Neural cell (in vitro differentiated cells): Measurements from ENCODE around the gene GAST. TPM values are rescaled to one million over a fixed set of nuclear protein-coding genes. Genes with fewer than 3 reads are reported as not detected.

ENCODE experiments used
- H2AFZ ChIP-seq: fragments of 200-600, 300-800 bp; sonication (generic), shearing (Covaris generic); 2 replicates; pipeline ENCODE4 v1.6.0; 2014; ENCODE audit warnings: low read depth, mild to moderate bottlenecking, antibody characterized with exemption, low read length, moderate library complexity
- H3F3A ChIP-seq: fragments of 200-600 bp; shearing (Covaris generic); 2 replicates; pipeline ENCODE4 v1.6.1; 2016; ENCODE audit warnings: mild to moderate bottlenecking, moderate library complexity, mixed read lengths, antibody characterized with exemption, low read length; ENCODE audit not compliant: insufficient read depth, poor library complexity, severe bottlenecking
- H3K27ac ChIP-seq: fragments of 200-600, 300-800 bp; sonication (generic), shearing (Covaris generic); 2 replicates; pipeline ENCODE4 v1.5.1; 2014; ENCODE audit warnings: mild to moderate bottlenecking, low read length, moderate library complexity
- H3K27me3 ChIP-seq: fragments of 300-800, 200-600 bp; sonication (generic), shearing (Covaris generic); 2 replicates; pipeline ENCODE4 v1.6.0; 2014; ENCODE audit warnings: mild to moderate bottlenecking, low read depth, low read length, moderate library complexity; ENCODE audit not compliant: insufficient read depth
- H3K36me3 ChIP-seq: fragments of 300-800, 200-600 bp; sonication (generic), shearing (Covaris generic); 2 replicates; pipeline ENCODE4 v1.5.1; 2014; ENCODE audit warnings: mild to moderate bottlenecking, antibody characterized with exemption, low read length, moderate library complexity; ENCODE audit not compliant: insufficient read depth
- H3K4me2 ChIP-seq: fragments of 300-800, 200-600 bp; sonication (generic), shearing (Covaris generic); 2 replicates; pipeline ENCODE4 v1.6.0; 2014; ENCODE audit warnings: mild to moderate bottlenecking, low read length
- H3K4me3 ChIP-seq: fragments of 300-800, 200-600 bp; sonication (generic), shearing (Covaris generic); 2 replicates; pipeline ENCODE4 v1.5.1; 2014; ENCODE audit warnings: mild to moderate bottlenecking, low read length, moderate library complexity
- H3K79me2 ChIP-seq: fragments of 200-600 bp; shearing (Covaris generic); replicated peaks from 2 replicates; pipeline ENCODE4 v1.6.0; 2014; ENCODE audit warnings: mild to moderate bottlenecking, low read length, moderate library complexity; ENCODE audit not compliant: insufficient read depth
- H3K9ac ChIP-seq: fragments of 300-800, 200-600 bp; sonication (generic), shearing (Covaris generic); 2 replicates; pipeline ENCODE4 v1.6.1; 2016; ENCODE audit warnings: mild to moderate bottlenecking, low read length, mixed read lengths
- H3K9me2 ChIP-seq: fragments of 200-600 bp; shearing (Covaris generic); 2 replicates; pipeline ENCODE4 v1.6.1; 2016; ENCODE audit warnings: mild to moderate bottlenecking, low read length, mixed read lengths; ENCODE audit not compliant: insufficient read depth
- H3K9me3 ChIP-seq: fragments of 200-600, 300-800 bp; sonication (generic), shearing (Covaris generic); 2 replicates; pipeline ENCODE4 v1.6.1; 2016; ENCODE audit warnings: mild to moderate bottlenecking, mixed run types, low read length, moderate library complexity, mixed read lengths
- H4K20me1 ChIP-seq: fragments of 200-600 bp; shearing (Covaris generic); 2 replicates; pipeline ENCODE4 v1.6.1; 2016; ENCODE audit warnings: mild to moderate bottlenecking, mixed run types; ENCODE audit not compliant: insufficient read depth
- EP300 ChIP-seq: fragments of 450-650 bp; conservative IDR thresholded peaks from 2 replicates; pipeline ENCODE4 v1.6.1; 2014; ENCODE audit warnings: antibody characterized with exemption, mild to moderate bottlenecking, moderate library complexity; ENCODE audit not compliant: poor library complexity, severe bottlenecking
- EZH2 ChIP-seq: fragments of 200-600, 300-800 bp; shearing (Covaris generic), sonication (generic); IDR thresholded peaks from 2 replicates; pipeline ENCODE4 v1.6.1; 2014; ENCODE audit warnings: antibody characterized with exemption, low read length, borderline replicate concordance, mild to moderate bottlenecking; ENCODE audit not compliant: insufficient read depth, poor library complexity, severe bottlenecking
- MXI1 ChIP-seq: fragments of 450-650 bp; conservative IDR thresholded peaks from 2 replicates; pipeline ENCODE4 v1.6.1; 2014; ENCODE audit warnings: antibody characterized with exemption, mild to moderate bottlenecking; ENCODE audit not compliant: poor library complexity, severe bottlenecking
- POLR2AphosphoS5 ChIP-seq: IDR thresholded peaks from 2 replicates; pipeline ENCODE4 v1.6.1; 2012
- RAD21 ChIP-seq: fragments of 450-650 bp; conservative IDR thresholded peaks from 2 replicates; pipeline ENCODE4 v1.6.1; 2014; ENCODE audit warnings: antibody characterized with exemption, mild to moderate bottlenecking, moderate library complexity
- SMC3 ChIP-seq: fragments of 450-650 bp; conservative IDR thresholded peaks from 2 replicates; pipeline ENCODE4 v1.6.1; 2014; ENCODE audit warnings: antibody characterized with exemption, mild to moderate bottlenecking, moderate library complexity; ENCODE audit not compliant: poor library complexity
- TAF1 ChIP-seq: IDR thresholded peaks from 2 replicates; pipeline ENCODE4 v1.6.1; 2012; ENCODE audit warnings: low read depth
- polyA minus RNA-seq: library from RNA; depleted of rRNA, polyadenylated mRNA; stranded (reverse); fragments of >200 nt; gene quantifications from 2 replicates; pipeline ENCODE4 v1.2.3, GENCODE V29; 2014
- polyA plus RNA-seq: library from polyadenylated mRNA; depleted of rRNA; stranded (reverse); fragments of >200 nt; gene quantifications from 2 replicates; pipeline ENCODE4 v1.2.3, GENCODE V29; 2014
- TF ChIP-seq, protein P1 (sequence below): fragments of 450-650 bp; IDR thresholded peaks from 2 replicates; pipeline ENCODE4 v1.5.1; 2014; ENCODE audit warnings: antibody characterized with exemption, mild to moderate bottlenecking, moderate library complexity; ENCODE audit not compliant: poor library complexity, severe bottlenecking
- TF ChIP-seq, protein P2 (sequence below): IDR thresholded peaks from 2 replicates; pipeline ENCODE4 v1.6.1; 2012; ENCODE audit warnings: borderline replicate concordance

GAST gene, protein sequence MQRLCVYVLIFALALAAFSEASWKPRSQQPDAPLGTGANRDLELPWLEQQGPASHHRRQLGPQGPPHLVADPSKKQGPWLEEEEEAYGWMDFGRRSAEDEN
- polyA plus RNA-seq = not detected in 2 replicates
- polyA minus RNA-seq = not detected in 2 replicates

DNA sequence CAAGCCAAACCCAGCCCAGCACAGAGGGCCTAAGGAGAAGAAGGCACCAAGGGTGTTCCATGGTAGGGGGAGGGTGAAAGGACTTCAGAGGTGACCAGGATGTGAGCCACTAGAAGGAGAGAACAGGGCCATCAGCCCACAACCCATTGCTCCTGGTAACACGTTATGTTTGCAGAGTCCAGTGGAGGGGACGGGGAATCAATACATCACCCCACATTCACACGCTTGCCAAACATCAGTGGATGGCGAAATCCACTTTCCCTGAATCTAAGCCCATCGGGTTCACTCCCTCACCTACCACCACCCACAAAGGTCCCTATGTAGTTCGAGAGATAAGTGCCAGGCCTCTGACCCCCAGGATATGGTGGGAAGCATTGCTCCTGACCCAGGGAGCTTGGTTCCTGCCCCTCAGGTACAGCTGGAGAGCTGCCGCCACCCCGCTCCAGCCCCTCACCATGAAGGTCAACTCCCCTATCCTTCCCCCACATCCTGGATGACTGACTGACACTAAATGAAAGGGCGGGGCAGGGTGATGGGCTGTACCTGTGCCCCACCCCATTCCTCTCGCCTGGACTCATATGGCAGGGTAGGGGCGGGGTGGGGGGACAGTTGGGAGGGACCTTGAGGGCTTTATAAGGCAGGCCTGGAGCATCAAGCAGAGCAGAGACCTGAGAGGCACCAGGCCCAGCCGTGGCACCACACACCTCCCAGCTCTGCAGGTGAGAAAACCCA lies at the start of gene GAST:
Gene GAST, plus strand, starts transcription at position 663 of the 732 bp plus-strand sequence. CDS start 3,106 bp downstream, outside the sequence.
- Histone ChIP-seq H3K27me3 (no peaks in the 10 kb centered on the region), H3F3A (no peaks in the 10 kb centered on the region), H3K9ac (peak within 1 kb of the TSS; percentile 4), H3K9me3 (no peaks in the 10 kb centered on the region), H3K79me2 (no peaks in the 10 kb centered on the region), H3K36me3 (no peaks in the 10 kb centered on the region), H3K9me2 (no peaks in the 10 kb centered on the region), H4K20me1 (no peaks in the 10 kb centered on the region), H3K27ac (peak within 1 kb of the TSS; percentile 71), H3K4me2 (peak within 1 kb of the TSS; percentile 73), H2AFZ (no peak within 1 kb of the TSS), H3K4me3 (peak within 1 kb of the TSS; percentile 52)
- TF ChIP-seq RAD21 (no peak), EZH2 (no peak), TAF1 (no peak), POLR2AphosphoS5 (no peak), SMC3 (no peak), EP300 (no peak), MXI1 (no peak)
- TF ChIP-seq, protein P1, sequence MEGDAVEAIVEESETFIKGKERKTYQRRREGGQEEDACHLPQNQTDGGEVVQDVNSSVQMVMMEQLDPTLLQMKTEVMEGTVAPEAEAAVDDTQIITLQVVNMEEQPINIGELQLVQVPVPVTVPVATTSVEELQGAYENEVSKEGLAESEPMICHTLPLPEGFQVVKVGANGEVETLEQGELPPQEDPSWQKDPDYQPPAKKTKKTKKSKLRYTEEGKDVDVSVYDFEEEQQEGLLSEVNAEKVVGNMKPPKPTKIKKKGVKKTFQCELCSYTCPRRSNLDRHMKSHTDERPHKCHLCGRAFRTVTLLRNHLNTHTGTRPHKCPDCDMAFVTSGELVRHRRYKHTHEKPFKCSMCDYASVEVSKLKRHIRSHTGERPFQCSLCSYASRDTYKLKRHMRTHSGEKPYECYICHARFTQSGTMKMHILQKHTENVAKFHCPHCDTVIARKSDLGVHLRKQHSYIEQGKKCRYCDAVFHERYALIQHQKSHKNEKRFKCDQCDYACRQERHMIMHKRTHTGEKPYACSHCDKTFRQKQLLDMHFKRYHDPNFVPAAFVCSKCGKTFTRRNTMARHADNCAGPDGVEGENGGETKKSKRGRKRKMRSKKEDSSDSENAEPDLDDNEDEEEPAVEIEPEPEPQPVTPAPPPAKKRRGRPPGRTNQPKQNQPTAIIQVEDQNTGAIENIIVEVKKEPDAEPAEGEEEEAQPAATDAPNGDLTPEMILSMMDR = no peak
- TF ChIP-seq, protein P2, sequence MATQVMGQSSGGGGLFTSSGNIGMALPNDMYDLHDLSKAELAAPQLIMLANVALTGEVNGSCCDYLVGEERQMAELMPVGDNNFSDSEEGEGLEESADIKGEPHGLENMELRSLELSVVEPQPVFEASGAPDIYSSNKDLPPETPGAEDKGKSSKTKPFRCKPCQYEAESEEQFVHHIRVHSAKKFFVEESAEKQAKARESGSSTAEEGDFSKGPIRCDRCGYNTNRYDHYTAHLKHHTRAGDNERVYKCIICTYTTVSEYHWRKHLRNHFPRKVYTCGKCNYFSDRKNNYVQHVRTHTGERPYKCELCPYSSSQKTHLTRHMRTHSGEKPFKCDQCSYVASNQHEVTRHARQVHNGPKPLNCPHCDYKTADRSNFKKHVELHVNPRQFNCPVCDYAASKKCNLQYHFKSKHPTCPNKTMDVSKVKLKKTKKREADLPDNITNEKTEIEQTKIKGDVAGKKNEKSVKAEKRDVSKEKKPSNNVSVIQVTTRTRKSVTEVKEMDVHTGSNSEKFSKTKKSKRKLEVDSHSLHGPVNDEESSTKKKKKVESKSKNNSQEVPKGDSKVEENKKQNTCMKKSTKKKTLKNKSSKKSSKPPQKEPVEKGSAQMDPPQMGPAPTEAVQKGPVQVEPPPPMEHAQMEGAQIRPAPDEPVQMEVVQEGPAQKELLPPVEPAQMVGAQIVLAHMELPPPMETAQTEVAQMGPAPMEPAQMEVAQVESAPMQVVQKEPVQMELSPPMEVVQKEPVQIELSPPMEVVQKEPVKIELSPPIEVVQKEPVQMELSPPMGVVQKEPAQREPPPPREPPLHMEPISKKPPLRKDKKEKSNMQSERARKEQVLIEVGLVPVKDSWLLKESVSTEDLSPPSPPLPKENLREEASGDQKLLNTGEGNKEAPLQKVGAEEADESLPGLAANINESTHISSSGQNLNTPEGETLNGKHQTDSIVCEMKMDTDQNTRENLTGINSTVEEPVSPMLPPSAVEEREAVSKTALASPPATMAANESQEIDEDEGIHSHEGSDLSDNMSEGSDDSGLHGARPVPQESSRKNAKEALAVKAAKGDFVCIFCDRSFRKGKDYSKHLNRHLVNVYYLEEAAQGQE = no peak

DNA sequence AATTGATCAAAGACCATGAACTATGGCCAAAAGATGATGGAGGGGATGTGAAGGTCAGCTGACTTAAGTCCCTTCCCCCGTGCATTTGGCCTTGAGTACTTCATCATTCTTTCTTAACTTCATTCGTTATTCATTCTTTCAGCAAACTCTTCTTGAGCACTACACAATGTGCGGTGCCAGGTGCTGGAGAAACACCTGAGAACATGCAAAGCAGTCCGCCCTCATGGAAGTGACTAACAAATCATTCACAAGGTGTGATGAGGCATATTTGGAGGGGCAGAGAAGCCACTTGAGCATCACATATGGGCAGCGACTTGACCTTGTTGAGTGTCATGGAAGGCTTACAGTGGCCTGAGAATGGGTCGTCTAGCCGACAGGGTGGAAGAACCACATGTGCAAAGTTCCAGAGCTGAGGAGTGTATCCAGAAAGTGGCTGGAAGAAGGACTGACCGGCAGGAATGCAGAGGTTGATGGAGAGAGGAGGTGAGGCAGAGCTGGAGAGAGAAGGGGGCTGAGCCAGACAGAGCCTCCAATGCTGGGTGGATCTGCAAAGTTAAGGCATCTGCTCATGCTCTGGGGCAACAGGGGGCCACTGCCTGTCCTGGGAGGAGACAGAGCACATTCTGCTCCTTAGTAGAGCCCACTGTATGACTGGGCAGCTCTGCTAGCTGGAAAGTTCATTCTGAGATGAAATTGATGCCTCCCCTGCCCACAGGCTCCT lies 48.5 kb upstream of the GAST start:
- Histone ChIP-seq H3K9me3 (no peaks in the 10 kb centered on the region), H2AFZ (no peak overlapping the region), H3K27me3 (no peaks in the 10 kb centered on the region), H4K20me1 (no peaks in the 10 kb centered on the region), H3K4me2 (no peak overlapping the region), H3K79me2 (no peaks in the 10 kb centered on the region), H3F3A (no peaks in the 10 kb centered on the region), H3K9me2 (no peaks in the 10 kb centered on the region), H3K9ac (no peak overlapping the region), H3K4me3 (no peak overlapping the region), H3K27ac (no peak overlapping the region), H3K36me3 (no peaks in the 10 kb centered on the region)
- TF ChIP-seq EZH2 (no peak), RAD21 (no peak), POLR2AphosphoS5 (no peak), SMC3 (no peak), MXI1 (no peak), EP300 (no peak), TAF1 (no peak)
- TF ChIP-seq, protein P1 = no peak
- TF ChIP-seq, protein P2 = no peak
